ENCODE measurements around the gene NKD2. TPM values are rescaled to one million over a fixed set of nuclear protein-coding genes. Genes with fewer than 3 reads are reported as not detected.

The NKD2 gene
- total and polyA plus RNA-seq, 5 donors from 2014 or later: not detected

GRCh38 chr5:1067141-1068121 is 58.8 kb downstream of the NKD2 start:
- DNase-seq (no peak), ATAC-seq (ENCODE audit: low read depth in 2 of 2) (no peak)
- Histone ChIP-seq H3K9me3 (ENCODE audit: control insufficient read depth in 2 of 2, low read length in 2 of 2) (no peaks in the 10 kb centered on the region), H3K4me3 (ENCODE audit: low read depth, low read length) (no peak overlapping the region), H3K4me1 (ENCODE audit: control insufficient read depth, insufficient read depth, low read length, poor library complexity, severe bottlenecking) (no peaks in the 10 kb centered on the region), H3K27ac (ENCODE audit: insufficient read depth, low read length, poor library complexity, severe bottlenecking) (no peak overlapping the region), H3K27me3 (ENCODE audit: control insufficient read depth, insufficient read depth, low read length) (no peaks in the 10 kb centered on the region), H3K36me3 (ENCODE audit: control insufficient read depth, insufficient read depth, low read length) (peaks cover 21% of the 10 kb centered on the region)
- Mint-ChIP-seq H3K4me3 (no peak overlapping the region), H3K4me1 (no peaks in the 10 kb centered on the region), H3K27ac (no peak overlapping the region), H3K27me3 (no peaks in the 10 kb centered on the region), H3K36me3 (peaks cover 9% of the 10 kb centered on the region), H3K9me3 (peaks cover 0 to 1% (median 0%) of the 10 kb centered on the region in 7 donors)

GRCh38 chr5:1068204-1068894 is 59.7 kb downstream of the NKD2 start:
- Histone ChIP-seq H3K36me3 (ENCODE audit: control insufficient read depth, insufficient read depth, low read length) (peaks cover 18% of the 10 kb centered on the region), H3K27ac (ENCODE audit: insufficient read depth, low read length, poor library complexity, severe bottlenecking) (no peak overlapping the region), H3K4me1 (ENCODE audit: control insufficient read depth, insufficient read depth, low read length, poor library complexity, severe bottlenecking) (no peaks in the 10 kb centered on the region), H3K4me3 (ENCODE audit: low read depth, low read length) (no peak overlapping the region), H3K9me3 (ENCODE audit: control insufficient read depth in 2 of 2, low read length in 2 of 2) (no peaks in the 10 kb centered on the region), H3K27me3 (ENCODE audit: control insufficient read depth, insufficient read depth, low read length) (no peaks in the 10 kb centered on the region)
- peaks cover 9% of the 10 kb centered on the region for H3K36me3 Mint-ChIP-seq
- H3K27me3 Mint-ChIP-seq: no peaks in the 10 kb centered on the region
- H3K4me1 Mint-ChIP-seq: no peaks in the 10 kb centered on the region
- DNase-seq: no peak
- no peak for ATAC-seq (ENCODE audit: low read depth in 2 of 2)
- H3K4me3 Mint-ChIP-seq: no peak overlapping the region
- peaks cover 0 to 1% (median 0%) of the 10 kb centered on the region in 7 donors for H3K9me3 Mint-ChIP-seq
- no peak overlapping the region for H3K27ac Mint-ChIP-seq

GRCh38 chr5:1068895-1069719 is 60.5 kb downstream of the NKD2 start:
- Mint-ChIP-seq H3K36me3 (peaks cover 13% of the 10 kb centered on the region), H3K27me3 (no peaks in the 10 kb centered on the region), H3K9me3 (peaks cover 0 to 1% (median 0%) of the 10 kb centered on the region in 7 donors), H3K27ac (no peak overlapping the region), H3K4me1 (no peaks in the 10 kb centered on the region), H3K4me3 (no peak overlapping the region)
- no peaks in the 10 kb centered on the region for H3K4me1 ChIP-seq (ENCODE audit: control insufficient read depth, insufficient read depth, low read length, poor library complexity, severe bottlenecking)
- no peaks in the 10 kb centered on the region for H3K27me3 ChIP-seq (ENCODE audit: control insufficient read depth, insufficient read depth, low read length)
- H3K27ac ChIP-seq (ENCODE audit: insufficient read depth, low read length, poor library complexity, severe bottlenecking): no peak overlapping the region
- H3K36me3 ChIP-seq (ENCODE audit: control insufficient read depth, insufficient read depth, low read length): peaks cover 18% of the 10 kb centered on the region
- H3K9me3 ChIP-seq (ENCODE audit: control insufficient read depth in 2 of 2, low read length in 2 of 2): no peaks in the 10 kb centered on the region
- ATAC-seq (ENCODE audit: low read depth in 2 of 2) (no peak), DNase-seq (no peak)
- no peak overlapping the region for H3K4me3 ChIP-seq (ENCODE audit: low read depth, low read length)

GRCh38 chr5:1069720-1070088 is 61.1 kb downstream of the NKD2 start:
- Histone ChIP-seq H3K9me3 (ENCODE audit: control insufficient read depth in 2 of 2, low read length in 2 of 2) (no peaks in the 10 kb centered on the region), H3K27me3 (ENCODE audit: control insufficient read depth, insufficient read depth, low read length) (no peaks in the 10 kb centered on the region), H3K4me3 (ENCODE audit: low read depth, low read length) (no peak overlapping the region), H3K27ac (ENCODE audit: insufficient read depth, low read length, poor library complexity, severe bottlenecking) (no peak overlapping the region), H3K4me1 (ENCODE audit: control insufficient read depth, insufficient read depth, low read length, poor library complexity, severe bottlenecking) (no peaks in the 10 kb centered on the region), H3K36me3 (ENCODE audit: control insufficient read depth, insufficient read depth, low read length) (peaks cover 17% of the 10 kb centered on the region)
- H3K9me3 Mint-ChIP-seq: peaks cover 0 to 1% (median 0%) of the 10 kb centered on the region in 7 donors
- ATAC-seq (ENCODE audit: low read depth in 2 of 2): no peak
- peaks cover 13% of the 10 kb centered on the region for H3K36me3 Mint-ChIP-seq
- no peaks in the 10 kb centered on the region for H3K4me1 Mint-ChIP-seq
- H3K4me3 Mint-ChIP-seq: no peak overlapping the region
- H3K27me3 Mint-ChIP-seq: no peaks in the 10 kb centered on the region
- H3K27ac Mint-ChIP-seq: no peak overlapping the region
- no peak for DNase-seq

- H3K4me3 ChIP-seq (ENCODE audit: low read depth, low read length): no peak overlapping the region
- peaks cover 7% of the 10 kb centered on the region for H3K36me3 Mint-ChIP-seq
- no peaks in the 10 kb centered on the region for H3K4me1 Mint-ChIP-seq
- H3K4me3 Mint-ChIP-seq: no peak overlapping the region
- H3K9me3 ChIP-seq (ENCODE audit: control insufficient read depth in 2 of 2, low read length in 2 of 2): no peaks in the 10 kb centered on the region
- H3K9me3 Mint-ChIP-seq: no peaks in the 10 kb centered on the region
- no peak overlapping the region for H3K27ac Mint-ChIP-seq
- DNase-seq (no peak), ATAC-seq (ENCODE audit: low read depth in 2 of 2) (no peak)
- H3K27ac ChIP-seq (ENCODE audit: insufficient read depth, low read length, poor library complexity, severe bottlenecking): no peak overlapping the region
- no peaks in the 10 kb centered on the region for H3K27me3 Mint-ChIP-seq
- no peaks in the 10 kb centered on the region for H3K27me3 ChIP-seq (ENCODE audit: control insufficient read depth, insufficient read depth, low read length)
- H3K36me3 ChIP-seq (ENCODE audit: control insufficient read depth, insufficient read depth, low read length): peaks cover 18% of the 10 kb centered on the region
- no peaks in the 10 kb centered on the region for H3K4me1 ChIP-seq (ENCODE audit: control insufficient read depth, insufficient read depth, low read length, poor library complexity, severe bottlenecking)
Measured at GRCh38 chr5:1073239-1074102, 64.9 kb downstream of the NKD2 start.

- peaks cover 7% of the 10 kb centered on the region for H3K36me3 Mint-ChIP-seq
- no peak overlapping the region for H3K27ac Mint-ChIP-seq
- no peak overlapping the region for H3K4me3 Mint-ChIP-seq
- H3K9me3 ChIP-seq (ENCODE audit: control insufficient read depth in 2 of 2, low read length in 2 of 2): no peaks in the 10 kb centered on the region
- H3K36me3 ChIP-seq (ENCODE audit: control insufficient read depth, insufficient read depth, low read length): peaks cover 20% of the 10 kb centered on the region
- no peaks in the 10 kb centered on the region for H3K4me1 Mint-ChIP-seq
- H3K4me1 ChIP-seq (ENCODE audit: control insufficient read depth, insufficient read depth, low read length, poor library complexity, severe bottlenecking): no peaks in the 10 kb centered on the region
- H3K27me3 ChIP-seq (ENCODE audit: control insufficient read depth, insufficient read depth, low read length): no peaks in the 10 kb centered on the region
- no peaks in the 10 kb centered on the region for H3K27me3 Mint-ChIP-seq
- no peak for ATAC-seq (ENCODE audit: low read depth in 2 of 2)
- H3K9me3 Mint-ChIP-seq: no peaks in the 10 kb centered on the region
- H3K4me3 ChIP-seq (ENCODE audit: low read depth, low read length): no peak overlapping the region
- H3K27ac ChIP-seq (ENCODE audit: insufficient read depth, low read length, poor library complexity, severe bottlenecking): no peak overlapping the region
- no peak for DNase-seq
Measured at GRCh38 chr5:1074226-1074625, 65.6 kb downstream of the NKD2 start.
